Smooth muscle cell (in vitro differentiated cells): ENCODE results near the gene RER1. TPM values are rescaled to one million over a fixed set of nuclear protein-coding genes. Genes with fewer than 3 reads are reported as not detected.

ENCODE experiments used
- DNase-seq: peaks from one replicate; lab custom pipeline; 2025; ENCODE audit not compliant: unreplicated experiment; lab: John Stamatoyannopoulos, UW
- H2AFZ ChIP-seq: fragments of 200-600 bp; sonication (generic); 2 replicates; pipeline ENCODE4 v1.6.0; 2016; ENCODE audit warnings: antibody characterized with exemption, low read depth, mild to moderate bottlenecking
- H3F3A ChIP-seq: fragments of 200-600 bp; sonication (generic); 2 replicates; pipeline ENCODE4 v1.6.0; 2017; ENCODE audit warnings: antibody characterized with exemption, low read depth
- H3K27ac ChIP-seq: fragments of 200-600 bp; sonication (generic); 2 replicates; pipeline ENCODE4 v1.5.1; 2016; ENCODE audit warnings: low read depth, mild to moderate bottlenecking
- H3K27me3 ChIP-seq: fragments of 200-600 bp; sonication (generic); 2 replicates; pipeline ENCODE4 v1.6.1; 2016; ENCODE audit warnings: low read depth, mild to moderate bottlenecking
- H3K36me3 ChIP-seq: fragments of 200-600 bp; sonication (generic); 2 replicates; pipeline ENCODE4 v1.5.1; 2016; ENCODE audit warnings: low read depth
- H3K4me1 ChIP-seq: fragments of 200-600 bp; sonication (generic); 2 replicates; pipeline ENCODE4 v1.5.1; 2016; ENCODE audit warnings: low read depth
- H3K4me2 ChIP-seq: fragments of 200-600 bp; sonication (generic); 2 replicates; pipeline ENCODE4 v1.6.0; 2016; ENCODE audit warnings: mild to moderate bottlenecking
- H3K4me3 ChIP-seq: fragments of 200-600 bp; sonication (generic); 2 replicates; pipeline ENCODE4 v1.5.1; 2016; ENCODE audit warnings: mild to moderate bottlenecking
- H3K79me2 ChIP-seq: fragments of 200-600 bp; sonication (generic); 2 replicates; pipeline ENCODE4 v1.6.0; 2016; ENCODE audit warnings: low read depth, mild to moderate bottlenecking
- H3K9ac ChIP-seq: fragments of 200-600 bp; sonication (generic); 2 replicates; pipeline ENCODE4 v1.6.0; 2016; ENCODE audit warnings: low read depth
- H3K9me3 ChIP-seq: fragments of 200-600 bp; sonication (generic); replicated peaks from 2 replicates; pipeline ENCODE4 v1.5.1; 2016; ENCODE audit warnings: low read depth
- H4K20me1 ChIP-seq: fragments of 200-600 bp; sonication (generic); 2 replicates; pipeline ENCODE4 v1.6.0; 2016; ENCODE audit warnings: low read depth
- CTCF ChIP-seq: fragments of 200-600 bp; sonication (generic); IDR thresholded peaks from 2 replicates; pipeline ENCODE4 v1.5.1; 2017; ENCODE audit warnings: borderline replicate concordance, mild to moderate bottlenecking, antibody characterized with exemption; ENCODE audit not compliant: insufficient read depth, poor library complexity, severe bottlenecking
- WGBS: methylation state at CpG from one replicate; pipeline ENCODE4 v1.1.7; 2016; ENCODE audit warnings: low lambda C conversion rate; 5-methylcytosine and 5-hydroxymethylcytosine counted together
- polyA plus RNA-seq: library from polyadenylated mRNA; unstranded; fragments of >200 nt; fragmentation: Nextera tagmentation; extraction: Ambion mirVana; gene quantifications from 2 replicates; pipeline ENCODE4 v1.2.1, GENCODE V29; 2016
- total RNA-seq: library from RNA; depleted of rRNA; stranded (reverse); fragments of >200 nt; gene quantifications from 2 replicates; pipeline ENCODE4 v1.2.3, GENCODE V29; 2014

RER1 gene
- total and polyA plus RNA-seq, 2 experiments from 2014 or later: 101 to 269 TPM

- H3K4me3 ChIP-seq: no peak overlapping the region
- no peak for DNase-seq
- H3K4me2 ChIP-seq: no peak overlapping the region
- H3F3A ChIP-seq: peaks cover 13% of the 10 kb centered on the region
- peaks cover 6% of the 10 kb centered on the region for H3K36me3 ChIP-seq
- peaks cover 44% of the 10 kb centered on the region for H4K20me1 ChIP-seq
- H3K27ac ChIP-seq: no peak overlapping the region
- H2AFZ ChIP-seq: no peak overlapping the region
- H3K79me2 ChIP-seq: no peaks in the 10 kb centered on the region
- H3K9me3 ChIP-seq: no peaks in the 10 kb centered on the region
- 89% methylated on average over 29 of the region's 29 CpGs for WGBS
- no peak for TF ChIP-seq CTCF
- no peaks in the 10 kb centered on the region for H3K27me3 ChIP-seq
- no peak overlapping the region for H3K9ac ChIP-seq
- no peaks in the 10 kb centered on the region for H3K4me1 ChIP-seq
These were observed 12.7 kb downstream of the RER1 start for GRCh38 chr1:2404142-2404889.

- no peaks in the 10 kb centered on the region for H3K4me1 ChIP-seq
- peaks cover 37% of the 10 kb centered on the region for H4K20me1 ChIP-seq
- H3K27me3 ChIP-seq: no peaks in the 10 kb centered on the region
- no peak overlapping the region for H3K27ac ChIP-seq
- WGBS: 95% methylated on average over 24 of the region's 24 CpGs
- H3K9ac ChIP-seq: no peak overlapping the region
- no peak overlapping the region for H3K4me3 ChIP-seq
- H3K9me3 ChIP-seq: no peaks in the 10 kb centered on the region
- no peak overlapping the region for H2AFZ ChIP-seq
- no peak for TF ChIP-seq CTCF
- DNase-seq: no peak
- H3K4me2 ChIP-seq: no peak overlapping the region
- peaks cover 6% of the 10 kb centered on the region for H3K36me3 ChIP-seq
- H3F3A ChIP-seq: peaks cover 8% of the 10 kb centered on the region
- no peaks in the 10 kb centered on the region for H3K79me2 ChIP-seq
These were observed 13.4 kb downstream of the RER1 start for GRCh38 chr1:2404890-2405511.

- peaks cover 30% of the 10 kb centered on the region for H4K20me1 ChIP-seq
- no peak overlapping the region for H3K9ac ChIP-seq
- H3K4me2 ChIP-seq: no peak overlapping the region
- H3K36me3 ChIP-seq: peaks cover 1% of the 10 kb centered on the region
- H3K4me1 ChIP-seq: no peaks in the 10 kb centered on the region
- H3K27ac ChIP-seq: no peak overlapping the region
- 82% methylated on average over 28 of the region's 28 CpGs for WGBS
- H3K9me3 ChIP-seq: no peaks in the 10 kb centered on the region
- H3K4me3 ChIP-seq: no peak overlapping the region
- H3K27me3 ChIP-seq: no peaks in the 10 kb centered on the region
- no peak for TF ChIP-seq CTCF
- no peak for DNase-seq
- H2AFZ ChIP-seq: no peak overlapping the region
- H3K79me2 ChIP-seq: no peaks in the 10 kb centered on the region
- H3F3A ChIP-seq: peaks cover 8% of the 10 kb centered on the region
These were observed 14.1 kb downstream of the RER1 start for GRCh38 chr1:2405588-2406295.
